ENCODE data around the gene PSMD5. TPM values are rescaled to one million over a fixed set of nuclear protein-coding genes. Genes with fewer than 3 reads are reported as not detected.

The PSMD5 gene
- total RNA-seq, 2 experiments from 2014 or later: 52.3 to 55.3 TPM

DNA sequence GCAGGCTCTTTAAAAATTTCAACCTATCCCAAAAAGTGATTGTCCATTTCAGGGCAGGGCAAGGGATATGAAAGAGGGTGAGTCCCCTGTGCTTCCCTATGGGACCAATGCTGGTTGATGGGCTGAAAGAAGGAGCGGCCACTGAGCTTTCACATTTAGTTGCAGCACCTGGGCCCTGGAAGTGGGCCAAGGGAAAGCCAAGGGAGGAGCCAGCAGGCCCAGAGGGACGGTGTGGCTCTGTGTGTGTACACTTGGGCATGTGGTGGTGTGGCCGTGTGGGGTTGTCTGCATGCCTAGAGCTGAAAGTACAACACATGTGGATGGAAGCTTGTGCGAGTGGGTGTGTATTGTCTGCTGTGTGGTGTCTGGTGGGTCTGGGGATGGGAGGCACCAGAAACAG is 14.0 kb upstream of the PSMD5 start:
- Mint-ChIP-seq H3K4me3 (no peak overlapping the region), H3K4me1 (ENCODE audit: low read depth) (peaks cover 21% of the 10 kb centered on the region), H3K9me3 (no peaks in the 10 kb centered on the region), H3K27ac (peak overlapping the region; percentile 42), H3K36me3 (ENCODE audit: low read depth) (peaks cover 61% of the 10 kb centered on the region), H3K27me3 (no peaks in the 10 kb centered on the region)
- ChIA-PET CTCF (interaction anchor here (1.7 to 2.0 kb wide), 2 partner anchors 10 to 13 kb away, joined by 7 read pairs; no protein-coding TSS in a partner anchor), POLR2A (interaction anchor here (0.6 to 17.0 kb wide), 5 partner anchors 8 to 68 kb away, joined by 3 to 231 read pairs (median 6); no protein-coding TSS in a partner anchor)
- DNase-seq: no peak
- TF ChIP-seq, protein P1, sequence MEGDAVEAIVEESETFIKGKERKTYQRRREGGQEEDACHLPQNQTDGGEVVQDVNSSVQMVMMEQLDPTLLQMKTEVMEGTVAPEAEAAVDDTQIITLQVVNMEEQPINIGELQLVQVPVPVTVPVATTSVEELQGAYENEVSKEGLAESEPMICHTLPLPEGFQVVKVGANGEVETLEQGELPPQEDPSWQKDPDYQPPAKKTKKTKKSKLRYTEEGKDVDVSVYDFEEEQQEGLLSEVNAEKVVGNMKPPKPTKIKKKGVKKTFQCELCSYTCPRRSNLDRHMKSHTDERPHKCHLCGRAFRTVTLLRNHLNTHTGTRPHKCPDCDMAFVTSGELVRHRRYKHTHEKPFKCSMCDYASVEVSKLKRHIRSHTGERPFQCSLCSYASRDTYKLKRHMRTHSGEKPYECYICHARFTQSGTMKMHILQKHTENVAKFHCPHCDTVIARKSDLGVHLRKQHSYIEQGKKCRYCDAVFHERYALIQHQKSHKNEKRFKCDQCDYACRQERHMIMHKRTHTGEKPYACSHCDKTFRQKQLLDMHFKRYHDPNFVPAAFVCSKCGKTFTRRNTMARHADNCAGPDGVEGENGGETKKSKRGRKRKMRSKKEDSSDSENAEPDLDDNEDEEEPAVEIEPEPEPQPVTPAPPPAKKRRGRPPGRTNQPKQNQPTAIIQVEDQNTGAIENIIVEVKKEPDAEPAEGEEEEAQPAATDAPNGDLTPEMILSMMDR (IDR thresholded peaks at IDR 0.05): no peak
- intact Hi-C loops (cut with micrococcal nuclease): no loop called here
- no peak for ATAC-seq

- no peak overlapping the region for H3K4me3 Mint-ChIP-seq
- TF ChIP-seq, protein P1 (IDR thresholded peaks at IDR 0.05): no peak
- ChIA-PET POLR2A (interaction anchor here (0.9 to 17.0 kb wide), 6 partner anchors 7 to 351 kb away, joined by 3 to 231 read pairs (median 7); no protein-coding TSS in a partner anchor), CTCF (interaction anchor here (1.7 to 2.0 kb wide), 2 partner anchors 11 to 14 kb away, joined by 7 read pairs; no protein-coding TSS in a partner anchor)
- H3K27ac Mint-ChIP-seq: peak overlapping the region; percentile 42
- DNase-seq: no peak
- peaks cover 23% of the 10 kb centered on the region for H3K4me1 Mint-ChIP-seq (ENCODE audit: low read depth)
- no peak for ATAC-seq
- H3K36me3 Mint-ChIP-seq (ENCODE audit: low read depth): peaks cover 60% of the 10 kb centered on the region
- no peaks in the 10 kb centered on the region for H3K27me3 Mint-ChIP-seq
- intact Hi-C loops (cut with micrococcal nuclease): no loop called here
- H3K9me3 Mint-ChIP-seq: no peaks in the 10 kb centered on the region
Measured at GRCh38 chr9:120855827-120856670, 13.3 kb upstream of the PSMD5 start.

DNA sequence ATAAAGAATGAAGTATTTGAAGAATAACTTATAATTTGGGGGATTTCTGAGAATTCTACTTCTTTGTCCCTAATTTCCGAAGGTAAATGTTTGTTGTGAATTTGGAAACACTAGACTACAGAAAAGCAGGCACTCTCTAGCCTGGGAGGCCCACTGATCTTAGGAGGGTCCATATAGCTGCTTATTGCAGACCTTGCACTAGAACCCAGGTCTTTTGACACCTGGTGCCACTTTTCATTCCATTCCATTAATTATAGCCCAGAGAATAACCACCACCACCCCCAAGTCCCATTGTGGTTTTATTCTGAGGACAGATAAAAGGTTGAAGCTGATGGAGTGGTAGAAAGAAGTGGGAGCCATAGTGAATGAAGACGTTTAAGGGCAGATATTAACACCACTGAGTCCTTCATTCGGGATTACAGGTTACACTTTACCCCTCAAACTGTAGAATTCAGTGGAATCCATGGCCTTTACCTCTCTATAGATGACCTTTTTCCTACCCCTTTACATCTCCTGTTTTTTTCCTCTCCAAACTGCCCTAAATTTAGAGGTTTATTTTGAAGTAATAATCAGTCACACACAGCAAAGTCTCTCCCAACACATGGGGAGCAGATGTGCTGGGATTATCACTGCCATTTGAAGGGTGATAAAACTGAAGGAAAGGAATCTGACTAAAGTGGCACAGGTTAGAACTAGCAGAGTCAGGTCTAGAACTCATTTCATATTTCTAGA is 12.0 kb upstream of the PSMD5 start:
- intact Hi-C loops (cut with micrococcal nuclease): no loop called here
- DNase-seq (no peak), ATAC-seq (no peak)
- TF ChIP-seq, protein P1 (IDR thresholded peaks at IDR 0.05): no peak
- POLR2A ChIA-PET: interaction anchor here (1.0 to 17.0 kb wide), 6 partner anchors 8 to 68 kb away, joined by 3 to 231 read pairs (median 3); no protein-coding TSS in a partner anchor
- Mint-ChIP-seq H3K4me3 (no peak overlapping the region), H3K4me1 (ENCODE audit: low read depth) (peaks cover 30% of the 10 kb centered on the region), H3K27ac (peak overlapping the region; percentile 3), H3K36me3 (ENCODE audit: low read depth) (peaks cover 54% of the 10 kb centered on the region), H3K27me3 (no peaks in the 10 kb centered on the region), H3K9me3 (no peaks in the 10 kb centered on the region)
- CTCF ChIA-PET: interaction anchor here (0.9 to 1.7 kb wide), 2 partner anchors 12 to 22 kb away, joined by 4 to 7 read pairs; no protein-coding TSS in a partner anchor

DNA sequence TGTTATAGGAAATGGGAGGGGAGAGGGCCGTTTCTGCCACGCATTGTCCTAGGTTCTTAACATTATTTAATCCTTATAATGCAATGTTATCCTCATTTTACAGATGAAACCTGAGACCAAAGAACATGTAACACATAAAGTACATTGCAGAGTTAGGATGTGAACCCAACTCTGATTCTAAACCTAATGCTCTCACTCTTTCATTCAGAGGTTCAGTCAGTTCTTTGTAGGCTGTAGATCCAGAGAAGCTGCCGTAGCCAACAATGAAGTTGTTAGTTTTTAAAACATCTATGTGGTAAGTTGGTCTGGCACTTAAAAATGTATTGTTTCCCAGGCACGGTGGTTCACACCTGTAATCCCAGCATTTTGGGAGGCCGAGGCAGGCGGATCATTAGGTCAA is 10.5 kb upstream of the PSMD5 start:
- Mint-ChIP-seq H3K9me3 (no peaks in the 10 kb centered on the region), H3K27me3 (no peaks in the 10 kb centered on the region), H3K27ac (peak overlapping the region; percentile 38), H3K36me3 (ENCODE audit: low read depth) (peaks cover 56% of the 10 kb centered on the region), H3K4me1 (ENCODE audit: low read depth) (peaks cover 40% of the 10 kb centered on the region), H3K4me3 (no peak overlapping the region)
- intact Hi-C loops (cut with micrococcal nuclease): no loop called here
- ATAC-seq (no peak), DNase-seq (no peak)
- ChIA-PET POLR2A (interaction anchor here (1.0 to 17.0 kb wide), 3 partner anchors 12 to 69 kb away, joined by 3 to 231 read pairs (median 4); no protein-coding TSS in a partner anchor), CTCF (no interaction called here)
- TF ChIP-seq, protein P1 (IDR thresholded peaks at IDR 0.05): no peak

Measured in activated CD8-positive, alpha-beta T cell treated with anti-CD3 and anti-CD28 coated beads for 36 hours (primary cell).